ENCODE measurements around the gene LRP3. TPM values are rescaled to one million over a fixed set of nuclear protein-coding genes. Genes with fewer than 3 reads are reported as not detected.
"Not testable (repeated sequence)": the region's sequence is repeated elsewhere in the genome, so short reads cannot be mapped to it uniquely, and the experiment has no call there.

The LRP3 gene, protein sequence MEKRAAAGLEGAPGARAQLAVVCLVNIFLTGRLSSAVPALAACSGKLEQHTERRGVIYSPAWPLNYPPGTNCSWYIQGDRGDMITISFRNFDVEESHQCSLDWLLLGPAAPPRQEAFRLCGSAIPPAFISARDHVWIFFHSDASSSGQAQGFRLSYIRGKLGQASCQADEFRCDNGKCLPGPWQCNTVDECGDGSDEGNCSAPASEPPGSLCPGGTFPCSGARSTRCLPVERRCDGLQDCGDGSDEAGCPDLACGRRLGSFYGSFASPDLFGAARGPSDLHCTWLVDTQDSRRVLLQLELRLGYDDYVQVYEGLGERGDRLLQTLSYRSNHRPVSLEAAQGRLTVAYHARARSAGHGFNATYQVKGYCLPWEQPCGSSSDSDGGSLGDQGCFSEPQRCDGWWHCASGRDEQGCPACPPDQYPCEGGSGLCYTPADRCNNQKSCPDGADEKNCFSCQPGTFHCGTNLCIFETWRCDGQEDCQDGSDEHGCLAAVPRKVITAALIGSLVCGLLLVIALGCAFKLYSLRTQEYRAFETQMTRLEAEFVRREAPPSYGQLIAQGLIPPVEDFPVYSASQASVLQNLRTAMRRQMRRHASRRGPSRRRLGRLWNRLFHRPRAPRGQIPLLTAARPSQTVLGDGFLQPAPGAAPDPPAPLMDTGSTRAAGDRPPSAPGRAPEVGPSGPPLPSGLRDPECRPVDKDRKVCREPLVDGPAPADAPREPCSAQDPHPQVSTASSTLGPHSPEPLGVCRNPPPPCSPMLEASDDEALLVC
- 19.3 TPM for total RNA-seq

DNA sequence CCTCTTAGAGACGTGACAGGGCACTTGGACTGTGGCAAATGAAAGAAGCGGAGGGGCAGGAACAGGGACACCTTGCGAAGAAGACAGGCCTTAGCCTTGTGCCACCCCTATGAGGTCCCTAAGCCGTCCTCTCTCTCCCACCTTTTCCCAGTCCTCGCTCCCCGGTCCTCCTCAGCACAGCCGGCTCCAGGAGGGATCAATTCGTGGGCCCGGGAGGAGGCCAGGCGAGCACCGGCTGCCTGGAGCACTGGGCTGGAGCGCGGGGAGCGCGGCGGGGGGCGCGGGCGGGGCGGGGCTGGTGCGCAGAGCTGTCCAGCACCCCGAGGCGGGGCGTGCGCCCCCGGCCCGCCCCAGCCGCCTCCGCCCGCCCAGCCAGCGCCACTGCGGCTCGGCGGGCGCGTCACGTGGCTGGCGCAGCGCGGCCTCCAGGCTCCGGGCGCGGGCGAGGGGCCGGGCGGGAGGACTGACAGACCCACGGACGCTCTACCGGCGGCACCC lies at the start of gene LRP3:
Gene LRP3 (plus strand): TSS at position 466 of the 498 bp plus-strand sequence. CDS start 456 bp downstream, outside the sequence.
- Histone ChIP-seq H3K9me3 (ENCODE audit: control insufficient read depth in 3 of 3, low read length in 3 of 3) (no peaks in the 10 kb centered on the region), H3K9ac (ENCODE audit: low read depth in 1 of 3, low read length in 3 of 3) (peak within 1 kb of the TSS; percentile 43 to 79 (median 68)), H3K27me3 (ENCODE audit: control insufficient read depth in 3 of 3, insufficient read depth in 3 of 3, low read length in 3 of 3) (peaks cover 0 to 4% (median 0%) of the 10 kb centered on the region in 3 donors), H3K4me3 (ENCODE audit: low read length in 3 of 3) (peak within 1 kb of the TSS; percentile 59 to 67 (median 60)), H3K4me1 (ENCODE audit: control insufficient read depth in 3 of 3, insufficient read depth in 3 of 3, low read length in 3 of 3) (peaks cover 0 to 11% (median 11%) of the 10 kb centered on the region in 3 donors), H3K36me3 (ENCODE audit: control insufficient read depth in 3 of 3, insufficient read depth in 3 of 3, low read length in 3 of 3) (peaks cover 4 to 14% (median 12%) of the 10 kb centered on the region in 3 donors), H3K27ac (ENCODE audit: low read depth, low read length) (peak within 1 kb of the TSS; percentile 47)

DNA sequence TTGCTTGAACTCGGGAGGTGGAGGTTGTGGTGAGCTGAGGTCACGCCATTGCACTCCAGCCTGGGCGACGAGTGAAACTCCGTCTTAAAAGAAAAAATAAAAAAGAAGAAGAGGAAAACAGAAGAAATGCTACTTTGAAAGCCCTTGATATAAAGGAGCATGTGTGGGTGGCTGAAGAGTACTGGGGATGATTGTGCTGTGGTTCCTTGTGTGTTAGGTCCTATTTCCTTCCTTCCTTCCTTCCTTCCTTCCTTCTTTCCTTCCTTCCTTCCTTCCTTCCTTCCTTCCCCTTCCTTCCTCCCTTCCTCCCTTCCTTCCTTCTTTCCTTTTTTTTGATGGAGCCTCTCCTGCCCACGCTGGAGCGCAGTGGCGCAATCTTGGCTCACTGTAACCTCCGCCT lies 47.9 kb upstream of the LRP3 start:
- Histone ChIP-seq H3K4me1 (ENCODE audit: control insufficient read depth in 3 of 3, insufficient read depth in 3 of 3, low read length in 3 of 3) (no peaks in the 10 kb centered on the region), H3K4me3 (ENCODE audit: low read length in 3 of 3) (no peak overlapping the region), H3K27me3 (ENCODE audit: control insufficient read depth in 3 of 3, insufficient read depth in 3 of 3, low read length in 3 of 3) (no peaks in the 10 kb centered on the region), H3K27ac (ENCODE audit: low read depth, low read length) (no peak overlapping the region), H3K9me3 (ENCODE audit: control insufficient read depth in 3 of 3, low read length in 3 of 3) (no peaks in the 10 kb centered on the region), H3K36me3 (ENCODE audit: control insufficient read depth in 3 of 3, insufficient read depth in 3 of 3, low read length in 3 of 3) (no peaks in the 10 kb centered on the region), H3K9ac (ENCODE audit: low read depth in 1 of 3, low read length in 3 of 3) (no peak overlapping the region)

DNA sequence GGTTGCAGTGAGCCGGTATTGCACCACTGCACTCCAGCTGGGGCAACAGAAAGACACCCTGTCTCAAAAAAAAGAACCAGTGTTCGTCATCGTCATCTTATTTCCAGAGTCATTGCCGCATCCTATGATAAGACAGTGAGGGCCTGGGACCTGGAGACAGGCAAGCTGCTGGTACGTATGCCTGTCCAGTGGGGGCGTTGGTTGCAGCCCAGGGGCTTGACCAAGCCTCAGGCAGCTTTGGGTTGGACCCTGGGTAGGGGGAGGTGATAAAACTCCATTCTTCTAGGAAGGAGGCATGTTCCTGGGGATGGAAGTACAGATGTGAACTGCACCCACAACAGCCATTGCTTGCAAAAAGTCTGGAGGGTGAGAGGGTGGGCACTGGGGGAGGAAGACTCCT lies 46.6 kb upstream of the LRP3 start:
- Histone ChIP-seq H3K27ac (ENCODE audit: low read depth, low read length) (no peak overlapping the region), H3K9ac (ENCODE audit: low read depth in 1 of 3, low read length in 3 of 3) (no peak overlapping the region), H3K4me3 (ENCODE audit: low read length in 3 of 3) (no peak overlapping the region), H3K9me3 (ENCODE audit: control insufficient read depth in 3 of 3, low read length in 3 of 3) (no peaks in the 10 kb centered on the region), H3K36me3 (ENCODE audit: control insufficient read depth in 3 of 3, insufficient read depth in 3 of 3, low read length in 3 of 3) (no peaks in the 10 kb centered on the region), H3K27me3 (ENCODE audit: control insufficient read depth in 3 of 3, insufficient read depth in 3 of 3, low read length in 3 of 3) (no peaks in the 10 kb centered on the region), H3K4me1 (ENCODE audit: control insufficient read depth in 3 of 3, insufficient read depth in 3 of 3, low read length in 3 of 3) (no peaks in the 10 kb centered on the region)

DNA sequence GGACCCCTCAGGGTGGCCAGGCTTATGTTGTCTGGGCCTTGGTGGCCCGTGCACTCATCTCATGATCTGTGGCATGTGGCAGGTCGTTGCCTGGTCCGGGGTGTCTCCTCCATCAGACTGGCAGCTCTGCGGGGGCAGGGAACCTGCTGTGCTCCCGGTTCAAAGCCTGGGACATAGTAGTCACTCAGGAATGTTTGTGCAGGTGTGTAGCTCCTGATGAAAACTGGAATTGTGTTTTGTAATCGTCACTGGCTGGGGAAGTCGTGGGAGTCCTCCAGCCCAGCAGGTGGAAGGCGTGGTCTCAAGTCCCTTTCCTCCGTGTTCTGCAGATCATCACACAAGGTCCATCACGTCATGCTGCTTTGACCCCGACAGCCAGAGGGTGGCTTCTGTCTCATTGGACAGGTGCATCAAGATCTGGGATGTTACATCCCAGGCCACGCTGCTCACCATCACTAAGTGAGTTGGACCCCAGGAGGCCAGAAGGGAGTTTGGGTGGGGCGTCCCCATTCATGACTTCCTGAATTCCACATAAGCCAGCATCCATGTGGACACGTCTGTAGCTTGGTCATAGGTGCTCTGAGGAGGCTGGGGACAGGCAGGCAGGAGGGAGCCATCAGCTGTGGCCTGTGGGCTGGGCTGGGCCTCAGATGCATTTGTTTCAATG lies 43.1 kb upstream of the LRP3 start:
- Histone ChIP-seq H3K27ac (ENCODE audit: low read depth, low read length) (no peak overlapping the region), H3K4me3 (ENCODE audit: low read length in 3 of 3) (no peak overlapping the region), H3K4me1 (ENCODE audit: control insufficient read depth in 3 of 3, insufficient read depth in 3 of 3, low read length in 3 of 3) (no peaks in the 10 kb centered on the region), H3K9me3 (ENCODE audit: control insufficient read depth in 3 of 3, low read length in 3 of 3) (no peaks in the 10 kb centered on the region), H3K36me3 (ENCODE audit: control insufficient read depth in 3 of 3, insufficient read depth in 3 of 3, low read length in 3 of 3) (no peaks in the 10 kb centered on the region), H3K27me3 (ENCODE audit: control insufficient read depth in 3 of 3, insufficient read depth in 3 of 3, low read length in 3 of 3) (peaks cover 0 to 2% (median 0%) of the 10 kb centered on the region in 3 donors), H3K9ac (ENCODE audit: low read depth in 1 of 3, low read length in 3 of 3) (no peak overlapping the region)

DNA sequence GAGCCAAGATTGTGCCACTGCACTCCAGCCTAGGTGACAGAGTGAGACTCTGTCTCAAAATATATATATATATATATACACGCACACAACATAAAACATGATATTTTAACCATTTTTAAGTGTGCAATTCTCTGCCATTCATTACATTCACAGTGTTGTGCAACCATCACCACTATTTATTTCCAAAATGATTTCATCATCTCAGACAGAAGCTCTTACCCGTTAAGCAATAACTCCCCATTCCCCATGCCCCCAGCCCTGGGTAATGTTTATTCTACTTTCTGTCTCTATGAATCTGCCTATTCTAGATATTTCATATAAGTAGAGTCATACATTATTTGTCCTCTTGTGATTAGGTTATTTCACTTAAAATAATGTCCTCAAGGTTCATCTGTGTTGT lies 42.0 kb upstream of the LRP3 start:
- Histone ChIP-seq H3K27ac (ENCODE audit: low read depth, low read length) (no peak overlapping the region), H3K4me3 (ENCODE audit: low read length in 3 of 3) (no peak overlapping the region), H3K4me1 (ENCODE audit: control insufficient read depth in 3 of 3, insufficient read depth in 3 of 3, low read length in 3 of 3) (no peaks in the 10 kb centered on the region), H3K9me3 (ENCODE audit: control insufficient read depth in 3 of 3, low read length in 3 of 3) (no peaks in the 10 kb centered on the region), H3K27me3 (ENCODE audit: control insufficient read depth in 3 of 3, insufficient read depth in 3 of 3, low read length in 3 of 3) (peaks cover 0 to 2% (median 0%) of the 10 kb centered on the region in 3 donors), H3K36me3 (ENCODE audit: control insufficient read depth in 3 of 3, insufficient read depth in 3 of 3, low read length in 3 of 3) (no peaks in the 10 kb centered on the region), H3K9ac (ENCODE audit: low read depth in 1 of 3, low read length in 3 of 3) (no peak overlapping the region)

DNA sequence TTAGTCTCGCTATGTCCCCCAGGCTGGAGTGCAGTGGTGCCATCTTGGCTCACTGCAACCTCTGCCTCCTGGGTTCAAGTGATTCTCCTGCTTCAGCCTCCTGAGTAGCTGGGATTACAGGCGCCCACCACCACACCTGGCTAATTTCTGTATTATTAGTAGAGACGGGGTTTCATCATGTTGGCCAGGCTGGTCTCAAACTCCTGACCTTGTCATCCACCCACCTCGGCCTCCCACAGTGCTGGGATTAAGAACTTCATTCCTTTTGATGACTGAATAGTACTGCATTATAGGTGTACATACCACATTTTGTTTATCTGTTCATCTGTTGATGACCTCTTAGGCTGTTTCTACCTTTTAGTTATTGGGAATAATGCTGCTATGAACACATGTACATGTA lies 41.5 kb upstream of the LRP3 start:
- H3K4me3 ChIP-seq (ENCODE audit: low read length in 3 of 3); H3K4me1 ChIP-seq (ENCODE audit: control insufficient read depth in 3 of 3, insufficient read depth in 3 of 3, low read length in 3 of 3); H3K27me3 ChIP-seq (ENCODE audit: control insufficient read depth in 3 of 3, insufficient read depth in 3 of 3, low read length in 3 of 3); H3K36me3 ChIP-seq (ENCODE audit: control insufficient read depth in 3 of 3, insufficient read depth in 3 of 3, low read length in 3 of 3); H3K27ac ChIP-seq (ENCODE audit: low read depth, low read length); H3K9me3 ChIP-seq (ENCODE audit: control insufficient read depth in 3 of 3, low read length in 3 of 3); H3K9ac ChIP-seq (ENCODE audit: low read depth in 1 of 3, low read length in 3 of 3): not testable (repeated sequence)

DNA sequence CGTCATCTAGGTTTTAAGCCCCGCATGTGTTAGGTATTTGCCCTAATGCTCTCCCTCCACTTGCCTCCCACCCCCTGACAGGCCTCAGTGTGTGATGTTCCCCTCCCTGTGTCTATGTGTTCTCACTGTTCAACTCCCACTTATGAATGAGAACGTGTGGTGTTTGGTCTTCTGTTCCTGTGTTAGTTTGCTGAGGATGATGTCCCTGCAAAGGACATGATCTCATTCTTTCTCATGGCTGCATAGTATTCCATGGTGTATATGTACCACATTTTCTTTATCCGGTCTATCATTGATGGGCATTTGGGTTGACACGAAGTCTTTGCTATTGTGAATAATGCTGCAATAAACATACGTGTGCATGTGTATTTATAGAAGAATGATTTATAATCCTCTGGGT lies 39.8 kb upstream of the LRP3 start:
- H3K27me3 ChIP-seq (ENCODE audit: control insufficient read depth in 3 of 3, insufficient read depth in 3 of 3, low read length in 3 of 3); H3K4me1 ChIP-seq (ENCODE audit: control insufficient read depth in 3 of 3, insufficient read depth in 3 of 3, low read length in 3 of 3); H3K9ac ChIP-seq (ENCODE audit: low read depth in 1 of 3, low read length in 3 of 3); H3K27ac ChIP-seq (ENCODE audit: low read depth, low read length); H3K4me3 ChIP-seq (ENCODE audit: low read length in 3 of 3); H3K9me3 ChIP-seq (ENCODE audit: control insufficient read depth in 3 of 3, low read length in 3 of 3); H3K36me3 ChIP-seq (ENCODE audit: control insufficient read depth in 3 of 3, insufficient read depth in 3 of 3, low read length in 3 of 3): not testable (repeated sequence)

DNA sequence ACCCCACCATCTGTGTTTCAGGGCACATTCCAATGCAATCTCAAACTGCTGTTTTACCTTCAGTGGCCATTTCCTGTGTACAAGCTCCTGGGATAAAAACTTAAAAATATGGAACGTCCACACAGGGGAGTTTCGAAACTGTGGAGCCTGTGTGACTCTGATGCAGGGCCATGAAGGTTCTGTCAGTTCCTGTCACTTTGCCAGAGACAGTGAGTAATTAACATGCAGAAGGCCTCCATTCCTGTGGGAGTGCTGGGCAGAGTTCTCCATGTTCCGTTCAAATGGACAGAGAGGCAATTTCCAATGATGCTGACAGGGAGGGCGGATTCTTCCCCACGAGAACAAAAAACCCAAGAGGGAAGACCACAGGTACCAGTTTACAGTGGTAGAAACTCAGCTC lies 37.8 kb upstream of the LRP3 start:
- Histone ChIP-seq H3K36me3 (ENCODE audit: control insufficient read depth in 3 of 3, insufficient read depth in 3 of 3, low read length in 3 of 3) (no peaks in the 10 kb centered on the region), H3K4me1 (ENCODE audit: control insufficient read depth in 3 of 3, insufficient read depth in 3 of 3, low read length in 3 of 3) (no peaks in the 10 kb centered on the region), H3K9ac (ENCODE audit: low read depth in 1 of 3, low read length in 3 of 3) (no peak overlapping the region), H3K27me3 (ENCODE audit: control insufficient read depth in 3 of 3, insufficient read depth in 3 of 3, low read length in 3 of 3) (peaks cover 0 to 2% (median 0%) of the 10 kb centered on the region in 3 donors), H3K4me3 (ENCODE audit: low read length in 3 of 3) (no peak overlapping the region), H3K9me3 (ENCODE audit: control insufficient read depth in 3 of 3, low read length in 3 of 3) (no peaks in the 10 kb centered on the region), H3K27ac (ENCODE audit: low read depth, low read length) (no peak overlapping the region)

DNA sequence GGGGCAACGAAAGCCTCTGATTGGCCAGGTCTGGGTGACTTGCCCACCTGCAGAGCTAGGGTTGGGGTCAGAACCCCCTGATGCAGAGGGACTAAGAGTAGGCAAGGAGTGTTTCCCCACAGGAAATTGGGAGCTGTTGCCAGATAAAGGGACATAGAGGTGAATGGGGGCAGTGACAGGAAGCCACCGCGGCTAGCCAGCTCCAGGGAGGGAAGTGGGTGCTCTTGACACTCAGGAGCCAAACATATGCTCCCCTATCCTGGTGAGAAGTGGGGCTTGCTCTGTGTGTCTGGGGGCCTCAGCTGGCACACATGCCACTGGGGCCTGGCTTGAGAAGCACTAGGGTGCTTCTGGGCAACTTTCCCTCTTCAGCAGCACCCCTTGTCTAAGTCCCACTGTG lies 36.2 kb upstream of the LRP3 start:
- no peak overlapping the region for H3K9ac ChIP-seq (ENCODE audit: low read depth in 1 of 3, low read length in 3 of 3)
- no peak overlapping the region for H3K27ac ChIP-seq (ENCODE audit: low read depth, low read length)
- H3K4me3 ChIP-seq (ENCODE audit: low read length in 3 of 3) = no peak overlapping the region
- no peaks in the 10 kb centered on the region for H3K9me3 ChIP-seq (ENCODE audit: control insufficient read depth in 3 of 3, low read length in 3 of 3)
- H3K27me3 ChIP-seq (ENCODE audit: control insufficient read depth in 3 of 3, insufficient read depth in 3 of 3, low read length in 3 of 3) = peaks cover 0 to 2% (median 0%) of the 10 kb centered on the region in 3 donors
- no peaks in the 10 kb centered on the region for H3K4me1 ChIP-seq (ENCODE audit: control insufficient read depth in 3 of 3, insufficient read depth in 3 of 3, low read length in 3 of 3)
- H3K36me3 ChIP-seq (ENCODE audit: control insufficient read depth in 3 of 3, insufficient read depth in 3 of 3, low read length in 3 of 3) = no peaks in the 10 kb centered on the region
